HG03135 (cell line): ENCODE data around the gene INPP4A.

Source experiments
- ATAC-seq: cut with Tn5 transposase; IDR thresholded peaks from one replicate; pipeline ENCODE4 v1.9.1; 2021; ENCODE audit warnings: mild to moderate bottlenecking, moderate library complexity; ENCODE audit not compliant: unreplicated experiment

INPP4A gene

GRCh38 chr2:98509542-98510321 is 65.1 kb downstream of the INPP4A start:
- ATAC-seq: no peak

GRCh38 chr2:98510322-98510662 is 65.6 kb downstream of the INPP4A start:
- ATAC-seq: no peak

GRCh38 chr2:98511981-98512380 is 67.3 kb downstream of the INPP4A start:
- ATAC-seq: no peak

GRCh38 chr2:98512699-98513098 is 68.0 kb downstream of the INPP4A start:
- ATAC-seq: no peak

GRCh38 chr2:98514096-98514639 is 69.5 kb downstream of the INPP4A start:
- no peak for ATAC-seq

GRCh38 chr2:98514879-98515249 is 70.2 kb downstream of the INPP4A start:
- ATAC-seq: no peak

GRCh38 chr2:98515250-98515991 is 70.8 kb downstream of the INPP4A start:
- no peak for ATAC-seq

GRCh38 chr2:98516571-98516970 is 71.9 kb downstream of the INPP4A start:
- no peak for ATAC-seq

GRCh38 chr2:98517636-98518035 is 73.0 kb downstream of the INPP4A start:
- no peak for ATAC-seq

- ATAC-seq: no peak
Measured at GRCh38 chr2:98518101-98518500, 73.4 kb downstream of the INPP4A start.

GRCh38 chr2:98519156-98519555 is 74.5 kb downstream of the INPP4A start:
- no peak for ATAC-seq

- ATAC-seq: no peak
Measured at GRCh38 chr2:98519851-98520250, 75.2 kb downstream of the INPP4A start.

GRCh38 chr2:98520806-98521205 is 76.1 kb downstream of the INPP4A start:
- ATAC-seq: no peak

- ATAC-seq: no peak
Measured at GRCh38 chr2:98521266-98521665, 76.6 kb downstream of the INPP4A start.

GRCh38 chr2:98522854-98523253 is 78.2 kb downstream of the INPP4A start:
- ATAC-seq: no peak

- ATAC-seq: no peak
Measured at GRCh38 chr2:98524168-98524567, 79.5 kb downstream of the INPP4A start.

- no peak for ATAC-seq
Measured at GRCh38 chr2:98528349-98528748, 83.7 kb downstream of the INPP4A start.

GRCh38 chr2:98530114-98530513 is 85.5 kb downstream of the INPP4A start:
- ATAC-seq: no peak

GRCh38 chr2:98532756-98533155 is 88.1 kb downstream of the INPP4A start:
- no peak for ATAC-seq

GRCh38 chr2:98533547-98533946 is 88.9 kb downstream of the INPP4A start:
- no peak for ATAC-seq

GRCh38 chr2:98534761-98535160 is 90.1 kb downstream of the INPP4A start:
- ATAC-seq: no peak

- no peak for ATAC-seq
Measured at GRCh38 chr2:98535971-98536677, 91.5 kb downstream of the INPP4A start.
